ENCODE measurements around the gene CDK14.
"Not testable (repeated sequence)": the region's sequence is repeated elsewhere in the genome, so short reads cannot be mapped to it uniquely, and the experiment has no call there.

The CDK14 gene

GRCh38 chr7:90777886-90778285 is 181.8 kb downstream of the CDK14 start:
- DNase-seq (ENCODE audit: extremely low read depth, low read depth): no peak
- TF ChIP-seq CTCF (IDR thresholded peaks at IDR 0.05; ENCODE audit: low read depth, low read length): no peak

GRCh38 chr7:90788052-90788451 is 191.9 kb downstream of the CDK14 start:
- DNase-seq (ENCODE audit: extremely low read depth, low read depth): no peak
- TF ChIP-seq CTCF (IDR thresholded peaks at IDR 0.05; ENCODE audit: low read depth, low read length): no peak

GRCh38 chr7:90789736-90790306 is 193.7 kb downstream of the CDK14 start:
- no peak for TF ChIP-seq CTCF (IDR thresholded peaks at IDR 0.05; ENCODE audit: low read depth, low read length)
- DNase-seq (ENCODE audit: extremely low read depth, low read depth): no peak

- TF ChIP-seq CTCF (IDR thresholded peaks at IDR 0.05; ENCODE audit: low read depth, low read length): no peak
- no peak for DNase-seq (ENCODE audit: extremely low read depth, low read depth)
Measured at GRCh38 chr7:90791596-90791995, 195.5 kb downstream of the CDK14 start.

- DNase-seq (ENCODE audit: extremely low read depth, low read depth): no peak
- no peak for TF ChIP-seq CTCF (IDR thresholded peaks at IDR 0.05; ENCODE audit: low read depth, low read length)
Measured at GRCh38 chr7:90792301-90792700, 196.2 kb downstream of the CDK14 start.

- DNase-seq (ENCODE audit: extremely low read depth, low read depth): not testable (repeated sequence)
Measured at GRCh38 chr7:90794234-90794633, 198.1 kb downstream of the CDK14 start.

GRCh38 chr7:90797596-90797995 is 201.5 kb downstream of the CDK14 start:
- TF ChIP-seq CTCF (IDR thresholded peaks at IDR 0.05; ENCODE audit: low read depth, low read length): no peak

GRCh38 chr7:90804370-90804769 is 208.2 kb downstream of the CDK14 start:
- TF ChIP-seq CTCF (IDR thresholded peaks at IDR 0.05; ENCODE audit: low read depth, low read length): no peak
- no peak for DNase-seq (ENCODE audit: extremely low read depth, low read depth)

More at GRCh38 chr7:90797596-90797995, 201.5 kb downstream of the CDK14 start:
- no peak for DNase-seq (ENCODE audit: extremely low read depth, low read depth)

GRCh38 chr7:90815552-90815951 is 219.4 kb downstream of the CDK14 start:
- not testable (repeated sequence) for DNase-seq (ENCODE audit: extremely low read depth, low read depth)

All from AG09319 (cell line).